Measurements from ENCODE around the gene EVI2B.
"Not testable (repeated sequence)": the region's sequence is repeated elsewhere in the genome, so short reads cannot be mapped to it uniquely, and the experiment has no call there.

The EVI2B gene

GRCh38 chr17:31313982-31314781 is at the start of gene EVI2B:
TSS of gene EVI2B (minus strand) at chr17:31314054. CDS start at chr17:31305609, 8,445 bp downstream.
- FAIRE-seq (peak; percentile 74), DNase-seq (ENCODE audit: insufficient read length, low spot score) (no peak)
- no peak for TF ChIP-seq POLR2A (IDR thresholded peaks at IDR 0.05; ENCODE audit: low read depth, low read length)

- FAIRE-seq (no peak), DNase-seq (ENCODE audit: insufficient read length, low spot score) (no peak)
- TF ChIP-seq POLR2A (IDR thresholded peaks at IDR 0.05; ENCODE audit: low read depth, low read length): no peak
Measured at GRCh38 chr17:31357839-31358394, 44.1 kb upstream of the EVI2B start.

GRCh38 chr17:31357091-31357490 is 43.2 kb upstream of the EVI2B start:
- FAIRE-seq (no peak), DNase-seq (ENCODE audit: insufficient read length, low spot score) (no peak)
- TF ChIP-seq POLR2A (IDR thresholded peaks at IDR 0.05; ENCODE audit: low read depth, low read length): no peak

- no peak for FAIRE-seq
Measured at GRCh38 chr17:31355935-31356334, 42.1 kb upstream of the EVI2B start.

GRCh38 chr17:31349454-31349853 is 35.6 kb upstream of the EVI2B start:
- FAIRE-seq: no peak
- no peak for DNase-seq (ENCODE audit: insufficient read length, low spot score)
- no peak for TF ChIP-seq POLR2A (IDR thresholded peaks at IDR 0.05; ENCODE audit: low read depth, low read length)

More at GRCh38 chr17:31355935-31356334, 42.1 kb upstream of the EVI2B start:
- no peak for TF ChIP-seq POLR2A (IDR thresholded peaks at IDR 0.05; ENCODE audit: low read depth, low read length)
- DNase-seq (ENCODE audit: insufficient read length, low spot score): no peak

GRCh38 chr17:31345191-31345747 is 31.4 kb upstream of the EVI2B start:
- DNase-seq (ENCODE audit: insufficient read length, low spot score); FAIRE-seq: not testable (repeated sequence)

GRCh38 chr17:31339906-31340661 is 26.2 kb upstream of the EVI2B start:
- no peak for TF ChIP-seq POLR2A (IDR thresholded peaks at IDR 0.05; ENCODE audit: low read depth, low read length)
- DNase-seq (ENCODE audit: insufficient read length, low spot score) (no peak), FAIRE-seq (peak; percentile 58)

- FAIRE-seq (no peak), DNase-seq (ENCODE audit: insufficient read length, low spot score) (no peak)
- no peak for TF ChIP-seq POLR2A (IDR thresholded peaks at IDR 0.05; ENCODE audit: low read depth, low read length)
Measured at GRCh38 chr17:31329221-31329620, 15.4 kb upstream of the EVI2B start.

- TF ChIP-seq POLR2A (IDR thresholded peaks at IDR 0.05; ENCODE audit: low read depth, low read length): no peak
- FAIRE-seq (no peak), DNase-seq (ENCODE audit: insufficient read length, low spot score) (no peak)
Measured at GRCh38 chr17:31328160-31328535, 14.3 kb upstream of the EVI2B start.

GRCh38 chr17:31327534-31328159 is 13.8 kb upstream of the EVI2B start:
- DNase-seq (ENCODE audit: insufficient read length, low spot score) (no peak), FAIRE-seq (peak; percentile 50)
- TF ChIP-seq POLR2A (IDR thresholded peaks at IDR 0.05; ENCODE audit: low read depth, low read length): no peak

- no peak for TF ChIP-seq POLR2A (IDR thresholded peaks at IDR 0.05; ENCODE audit: low read depth, low read length)
- DNase-seq (ENCODE audit: insufficient read length, low spot score) (no peak), FAIRE-seq (no peak)
Measured at GRCh38 chr17:31323551-31323950, 9.7 kb upstream of the EVI2B start.

GRCh38 chr17:31321966-31322365 is 8.1 kb upstream of the EVI2B start:
- no peak for DNase-seq (ENCODE audit: insufficient read length, low spot score)
- no peak for FAIRE-seq
- no peak for TF ChIP-seq POLR2A (IDR thresholded peaks at IDR 0.05; ENCODE audit: low read depth, low read length)

GRCh38 chr17:31321481-31321880 is 7.6 kb upstream of the EVI2B start, which contains the start of gene EVI2A:
TSS of gene EVI2A (minus strand) at chr17:31321622. CDS start at chr17:31319013, 2,609 bp downstream.
- TF ChIP-seq POLR2A (IDR thresholded peaks at IDR 0.05; ENCODE audit: low read depth, low read length): no peak
- FAIRE-seq: peak; percentile 97
- peak; percentile 20 for DNase-seq (ENCODE audit: insufficient read length, low spot score)

GRCh38 chr17:31320791-31321190 is 6.9 kb upstream of the EVI2B start:
- TF ChIP-seq POLR2A (IDR thresholded peaks at IDR 0.05; ENCODE audit: low read depth, low read length): no peak
- DNase-seq (ENCODE audit: insufficient read length, low spot score): no peak
- peak; percentile 11 for FAIRE-seq

Data from H54 (cell line).